Keratinocyte (primary cell): ENCODE data around the gene TMEM115.

Experiments
- EZH2 ChIP-seq: IDR thresholded peaks from one replicate; pipeline ENCODE4 v1.6.1; 2012; ENCODE audit warnings: inconsistent platforms, mild to moderate bottlenecking, low read length, moderate library complexity
- TF ChIP-seq, protein P1 (sequence below), 3 experiments: IDR thresholded peaks in 1 of 3; conservative IDR thresholded peaks in 1 of 3; optimal IDR thresholded peaks in 1 of 3; 2 replicates in 2 of 3; 3 replicates in 1 of 3; pipeline versions ENCODE3 to v1.5.1; 2011; ENCODE audit warnings: low read length in 3 of 3, mild to moderate bottlenecking in 3 of 3, moderate library complexity in 2 of 3, control low read depth in 1 of 3, inconsistent platforms in 1 of 3; ENCODE audit not compliant: insufficient read depth in 2 of 3; ENCODE audit errors: extremely low read depth in 1 of 3

- TF ChIP-seq, protein P1, sequence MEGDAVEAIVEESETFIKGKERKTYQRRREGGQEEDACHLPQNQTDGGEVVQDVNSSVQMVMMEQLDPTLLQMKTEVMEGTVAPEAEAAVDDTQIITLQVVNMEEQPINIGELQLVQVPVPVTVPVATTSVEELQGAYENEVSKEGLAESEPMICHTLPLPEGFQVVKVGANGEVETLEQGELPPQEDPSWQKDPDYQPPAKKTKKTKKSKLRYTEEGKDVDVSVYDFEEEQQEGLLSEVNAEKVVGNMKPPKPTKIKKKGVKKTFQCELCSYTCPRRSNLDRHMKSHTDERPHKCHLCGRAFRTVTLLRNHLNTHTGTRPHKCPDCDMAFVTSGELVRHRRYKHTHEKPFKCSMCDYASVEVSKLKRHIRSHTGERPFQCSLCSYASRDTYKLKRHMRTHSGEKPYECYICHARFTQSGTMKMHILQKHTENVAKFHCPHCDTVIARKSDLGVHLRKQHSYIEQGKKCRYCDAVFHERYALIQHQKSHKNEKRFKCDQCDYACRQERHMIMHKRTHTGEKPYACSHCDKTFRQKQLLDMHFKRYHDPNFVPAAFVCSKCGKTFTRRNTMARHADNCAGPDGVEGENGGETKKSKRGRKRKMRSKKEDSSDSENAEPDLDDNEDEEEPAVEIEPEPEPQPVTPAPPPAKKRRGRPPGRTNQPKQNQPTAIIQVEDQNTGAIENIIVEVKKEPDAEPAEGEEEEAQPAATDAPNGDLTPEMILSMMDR (optimal IDR thresholded peaks at IDR 0.05 in 1 of 3, IDR thresholded peaks at IDR 0.05 in 1 of 3, conservative IDR thresholded peaks at IDR 0.05 in 1 of 3; ENCODE audit: extremely low read depth in 1 of 3, insufficient read depth in 2 of 3, low read length in 3 of 3), result no peak
- no peak for TF ChIP-seq EZH2
Measured at GRCh38 chr3:50323092-50323600, 36.2 kb downstream of the TMEM115 start.
